Upper lobe of left lung (tissue), 6 donors: ENCODE results near the gene NIT1. TPM values are rescaled to one million over a fixed set of nuclear protein-coding genes. Genes with fewer than 3 reads are reported as not detected.
A peak's percentile ranks its signal among the peaks of the same experiment; 100 is the strongest.

Experiments used
- ATAC-seq, 2 donors: fragments of 200-7000 bp; cut with Tn5 transposase; one replicate each; pipeline ENCODE4 v1.9.1; 2022; ENCODE audit warnings: mild to moderate bottlenecking in 2 of 2, moderate library complexity in 2 of 2; ENCODE audit not compliant: low FRiP score in 2 of 2
- DNase-seq, 2 donors: peaks; one replicate each; pipeline ENCODE4 v3.0.0-alpha.2; 2019 to 2020
- H3K27ac ChIP-seq, 4 donors: fragments of 200-600 bp; sonication (generic); one replicate each; pipeline ENCODE4 v1.5.1; 2016 to 2019
- H3K27me3 ChIP-seq, 4 donors: fragments of 200-600 bp; sonication (generic); one replicate each; pipeline ENCODE4 v1.5.1; 2017 to 2019
- H3K36me3 ChIP-seq, 4 donors: fragments of 200-600 bp; sonication (generic); one replicate each; pipeline ENCODE4 v1.5.1; 2016 to 2019
- H3K4me1 ChIP-seq, 4 donors: fragments of 200-600 bp; sonication (generic); one replicate each; pipeline ENCODE4 v1.5.1; 2018 to 2019
- H3K4me3 ChIP-seq, 4 donors: fragments of 200-600 bp; sonication (generic); one replicate each; pipeline ENCODE4 v1.5.1; 2017 to 2019; ENCODE audit warnings: mild to moderate bottlenecking in 2 of 4, moderate library complexity in 1 of 4
- H3K9me3 ChIP-seq, 4 donors: fragments of 200-600 bp; sonication (generic); one replicate each; pipeline ENCODE4 v1.5.1; 2018 to 2019
- CTCF ChIP-seq, 6 experiments: fragments of 450-650 bp in 4 of 6; fragments of 200-600 bp in 2 of 6; sonication (generic) in 2 of 6; IDR thresholded peaks; one replicate each; pipeline ENCODE4 v1.5.1; 2016 to 2019; ENCODE audit warnings: antibody characterized with exemption in 6 of 6
- EP300 ChIP-seq, 4 donors: sonication (generic); formaldehyde crosslinking; IDR thresholded peaks; one replicate each; pipeline ENCODE4 v1.5.1; 2017; ENCODE audit warnings: antibody characterized with exemption in 4 of 4, control low read depth in 2 of 4
- POLR2A ChIP-seq, 4 donors: fragments of 450-650 bp; IDR thresholded peaks; one replicate each; pipeline ENCODE4 v1.5.1; 2016 to 2017; ENCODE audit warnings: antibody characterized with exemption in 4 of 4, mild to moderate bottlenecking in 2 of 4
- POLR2AphosphoS5 ChIP-seq, 2 donors: sonication (generic); formaldehyde crosslinking; IDR thresholded peaks; one replicate each; pipeline ENCODE4 v1.5.1; 2017; ENCODE audit warnings: antibody characterized with exemption in 2 of 2
- WGBS, 2 donors: methylation state at CpG; one replicate each; pipeline ENCODE4 v1.1.5; 2017 to 2018; 5-methylcytosine and 5-hydroxymethylcytosine counted together
- total RNA-seq, 6 donors: library from RNA; depleted of rRNA in 4 of 6; stranded (reverse); fragments of >200 nt in 4 of 6; gene quantifications; one replicate each; pipeline versions ENCODE4 v1.1.0 to v1.2.1, GENCODE V29; 2016 to 2021
- donor health status: DM: no; HTN: no; CAD: no; lungs with moderate emphysema.
- donor health status: DM: no; HTN: yes; CAD: no; lungs with severe emphysema.

Gene NIT1
- total RNA-seq, 6 donors from 2014 or later = 21.2 to 62.9 (median 40.7) TPM

- Histone ChIP-seq H3K4me3 (no peak overlapping the region), H3K9me3 (no peaks in the 10 kb centered on the region), H3K27me3 (no peaks in the 10 kb centered on the region), H3K36me3 (peaks cover 24 to 65% (median 53%) of the 10 kb centered on the region in 4 donors), H3K4me1 (peaks cover 24 to 49% (median 37%) of the 10 kb centered on the region in 4 donors), H3K27ac (no peak overlapping the region)
- TF ChIP-seq POLR2AphosphoS5 (IDR thresholded peaks at IDR 0.05) (no peak), POLR2A (IDR thresholded peaks at IDR 0.05) (no peak), EP300 (IDR thresholded peaks at IDR 0.05) (no peak), CTCF (IDR thresholded peaks at IDR 0.05) (no peak)
- WGBS, 2 donors = 83 to 84% methylated on average over 3 of the region's 3 CpGs
- DNase-seq = no peak
- ATAC-seq = no peak
Observed at GRCh38 chr1:161121042-161121650, 3.2 kb downstream of the NIT1 start.

GRCh38 chr1:161121834-161122233, 3.9 kb downstream of the NIT1 start:
- H3K4me1 ChIP-seq = peaks cover 17 to 42% (median 31%) of the 10 kb centered on the region in 4 donors
- TF ChIP-seq POLR2AphosphoS5 (IDR thresholded peaks at IDR 0.05) (no peak), POLR2A (IDR thresholded peaks at IDR 0.05) (no peak), CTCF (IDR thresholded peaks at IDR 0.05) (no peak), EP300 (IDR thresholded peaks at IDR 0.05) (no peak)
- H3K27ac ChIP-seq = no peak overlapping the region
- H3K27me3 ChIP-seq = no peaks in the 10 kb centered on the region
- WGBS, 2 donors = 58 to 69% methylated on average over 4 of the region's 4 CpGs
- ATAC-seq (peak in 1 of 2 donors; percentile 19), DNase-seq (no peak)
- H3K36me3 ChIP-seq = peaks cover 24 to 72% (median 55%) of the 10 kb centered on the region in 4 donors
- H3K4me3 ChIP-seq = no peak overlapping the region
- no peaks in the 10 kb centered on the region for H3K9me3 ChIP-seq

GRCh38 chr1:161122967-161123366, 5.1 kb downstream of the NIT1 start:
- H3K4me3 ChIP-seq = no peak overlapping the region
- TF ChIP-seq POLR2AphosphoS5 (IDR thresholded peaks at IDR 0.05) = no peak
- TF ChIP-seq CTCF (IDR thresholded peaks at IDR 0.05) = no peak
- TF ChIP-seq POLR2A (IDR thresholded peaks at IDR 0.05) = no peak
- no peak for TF ChIP-seq EP300 (IDR thresholded peaks at IDR 0.05)
- WGBS, 2 donors = 74 to 75% methylated on average over 6 of the region's 6 CpGs
- peaks cover 24 to 42% (median 34%) of the 10 kb centered on the region in 4 donors for H3K4me1 ChIP-seq
- H3K27me3 ChIP-seq = no peaks in the 10 kb centered on the region
- no peaks in the 10 kb centered on the region for H3K9me3 ChIP-seq
- DNase-seq (no peak), ATAC-seq (no peak)
- H3K36me3 ChIP-seq = peaks cover 24 to 83% (median 55%) of the 10 kb centered on the region in 4 donors
- H3K27ac ChIP-seq = no peak overlapping the region

- H3K4me1 ChIP-seq = peaks cover 25 to 46% (median 37%) of the 10 kb centered on the region in 4 donors
- no peak for DNase-seq
- no peak for ATAC-seq
- peaks cover 23 to 73% (median 35%) of the 10 kb centered on the region in 4 donors for H3K36me3 ChIP-seq
- no peak for TF ChIP-seq POLR2A (IDR thresholded peaks at IDR 0.05)
- TF ChIP-seq CTCF (IDR thresholded peaks at IDR 0.05) = no peak
- H3K9me3 ChIP-seq = no peaks in the 10 kb centered on the region
- H3K27me3 ChIP-seq = no peaks in the 10 kb centered on the region
- H3K27ac ChIP-seq = peak overlapping the region in 3 of 4 donors; percentile 6 to 54 (median 13)
- no peak overlapping the region for H3K4me3 ChIP-seq
- WGBS, 2 donors = 69 to 82% methylated on average over 2 of the region's 2 CpGs
Observed at GRCh38 chr1:161127649-161128048, 9.7 kb downstream of the NIT1 start.
